ENCODE measurements around the gene DNASE1. TPM values are rescaled to one million over a fixed set of nuclear protein-coding genes. Genes with fewer than 3 reads are reported as not detected.

The DNASE1 gene
- total and polyA plus RNA-seq, 9 of the 15 experiments (the other 6 are each of a cell fraction or from before 2014, with no cell fraction given): 0.53 to 10.1 (median 5.9) TPM

GRCh38 chr16:3650631-3651265 lies 3.7 kb upstream of the DNASE1 start:
- ChIA-PET CTCF (ENCODE audit: low intra/inter-chr PET ratio) (no interaction called here), POLR2A (interaction anchor here (1.6 kb wide), 1 partner anchor 11 kb away, joined by 8 read pairs; no protein-coding TSS in a partner anchor)
- DNase-seq (ENCODE audit: extremely low read depth in 1 of 4, low spot score in 3 of 4) (no peak), FAIRE-seq (no peak), ATAC-seq (no peak)
- Histone ChIP-seq H4K20me1 (replicated peaks; ENCODE audit: control insufficient read depth, insufficient read depth, low read length) (no peaks in the 10 kb centered on the region), H3K9ac (ENCODE audit: insufficient read depth in 1 of 2, low read depth in 2 of 2, low read length in 2 of 2) (no peak overlapping the region; a peak in 1 of 4 replicates), H2AFZ (ENCODE audit: low read depth, low read length) (no peak overlapping the region), H3K36me3 (ENCODE audit: control insufficient read depth, insufficient read depth, low read length) (peaks cover 36% of the 10 kb centered on the region), H3K4me1 (replicated peaks in 1 of 2; ENCODE audit: control insufficient read depth in 2 of 2, insufficient read depth in 2 of 2, low read length in 2 of 2) (peaks cover 18 to 34% of the 10 kb centered on the region in 2 experiments), H3K9me3 (replicated peaks; ENCODE audit: control insufficient read depth, insufficient read depth, low read depth, low read length) (no peaks in the 10 kb centered on the region), H3K27me3 (ENCODE audit: control insufficient read depth in 2 of 2, insufficient read depth in 2 of 2, low read length in 2 of 2) (no peaks in the 10 kb centered on the region), H3K4me3 (no peak overlapping the region), H3K27ac (ENCODE audit: extremely low read depth, low read depth, low read length) (no peak overlapping the region), H3K4me2 (ENCODE audit: insufficient read depth, low read length) (no peak overlapping the region), H3K9me1 (ENCODE audit: control insufficient read depth, insufficient read depth, low read length) (no peaks in the 10 kb centered on the region), H3K79me2 (ENCODE audit: control insufficient read depth, insufficient read depth, low read length) (no peaks in the 10 kb centered on the region)
- WGBS (ENCODE audit: insufficient coverage, low coverage, missing lambda C conversion rate): 76% methylated on average over 13 of the region's 13 CpGs
- intact Hi-C loops (cut with micrococcal nuclease) (no loop called here), in situ Hi-C loops (cut with MboI) (no loop called here)
- BruUV-seq (replicated peaks): no TSS peak
- TF ChIP-seq RFX5 (IDR thresholded peaks at IDR 0.05; ENCODE audit: low read depth, low read length) (no peak), ZNF232 (CRISPR knock-in tag; IDR thresholded peaks at IDR 0.05) (no peak), ZC3H11A (IDR thresholded peaks at IDR 0.05; ENCODE audit: low read depth, low read length) (no peak), ZNF699 (CRISPR knock-in tag; IDR thresholded peaks at IDR 0.05; ENCODE audit: insufficient replicate concordance) (no peak), PBX2 (CRISPR knock-in tag; IDR thresholded peaks at IDR 0.05; ENCODE audit: low read depth) (no peak), PBX2 (tag; conservative IDR thresholded peaks at IDR 0.05; ENCODE audit: low read depth) (no peak), HMGN3 (IDR thresholded peaks at IDR 0.05; ENCODE audit: borderline replicate concordance, extremely low read depth, insufficient read length, low read depth, low read length) (no peak), FOXK1 (CRISPR knock-in tag; IDR thresholded peaks at IDR 0.05; ENCODE audit: borderline replicate concordance) (no peak), TGIF2 (CRISPR knock-in tag; IDR thresholded peaks at IDR 0.05) (no peak), ZNF184 (CRISPR knock-in tag; IDR thresholded peaks at IDR 0.05) (no peak), KAT8 (IDR thresholded peaks at IDR 0.05; ENCODE audit: low read depth) (no peak), ZNF518B (CRISPR knock-in tag; IDR thresholded peaks at IDR 0.05) (no peak), ZNF280B (CRISPR knock-in tag; IDR thresholded peaks at IDR 0.05) (no peak)
